ENCODE measurements around the gene FAS. TPM values are rescaled to one million over a fixed set of nuclear protein-coding genes. Genes with fewer than 3 reads are reported as not detected.

FAS gene
- total and polyA plus RNA-seq, 9 of the 15 experiments (the other 6 are each of a cell fraction or from before 2014, with no cell fraction given), result 0.08 to 0.62 (median 0.37) TPM

DNA sequence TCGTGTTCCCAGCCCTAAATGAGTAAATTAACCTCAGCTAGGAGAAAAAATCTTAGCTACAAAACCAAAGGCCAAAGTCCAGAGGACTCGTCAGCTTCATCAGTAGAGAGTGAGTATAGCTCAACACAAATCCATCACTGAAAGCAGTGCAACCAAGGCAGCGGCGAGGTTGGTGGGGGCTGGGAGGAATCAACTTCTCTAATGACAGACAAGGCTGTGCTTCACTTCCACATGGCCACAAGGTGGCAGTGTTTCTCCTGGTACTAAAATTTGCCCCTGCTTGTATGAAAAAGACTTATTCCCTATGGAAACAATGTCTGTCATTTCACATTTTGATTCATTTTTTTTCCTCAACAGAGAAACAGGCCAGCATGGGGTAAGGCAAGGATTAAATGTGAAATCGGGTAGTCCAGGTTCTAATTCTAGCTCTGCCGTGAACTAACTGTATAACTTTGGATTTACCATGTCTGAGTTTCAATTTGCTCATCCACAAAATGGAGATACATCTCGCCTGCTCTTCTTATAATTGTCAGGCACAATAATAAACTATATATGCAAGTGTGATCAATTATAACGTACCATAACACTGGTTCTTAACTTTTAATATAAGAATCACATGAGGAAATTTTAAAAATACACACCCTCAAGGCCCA, 39.3 kb downstream of the FAS start (continued):
- TF ChIP-seq, protein P1, sequence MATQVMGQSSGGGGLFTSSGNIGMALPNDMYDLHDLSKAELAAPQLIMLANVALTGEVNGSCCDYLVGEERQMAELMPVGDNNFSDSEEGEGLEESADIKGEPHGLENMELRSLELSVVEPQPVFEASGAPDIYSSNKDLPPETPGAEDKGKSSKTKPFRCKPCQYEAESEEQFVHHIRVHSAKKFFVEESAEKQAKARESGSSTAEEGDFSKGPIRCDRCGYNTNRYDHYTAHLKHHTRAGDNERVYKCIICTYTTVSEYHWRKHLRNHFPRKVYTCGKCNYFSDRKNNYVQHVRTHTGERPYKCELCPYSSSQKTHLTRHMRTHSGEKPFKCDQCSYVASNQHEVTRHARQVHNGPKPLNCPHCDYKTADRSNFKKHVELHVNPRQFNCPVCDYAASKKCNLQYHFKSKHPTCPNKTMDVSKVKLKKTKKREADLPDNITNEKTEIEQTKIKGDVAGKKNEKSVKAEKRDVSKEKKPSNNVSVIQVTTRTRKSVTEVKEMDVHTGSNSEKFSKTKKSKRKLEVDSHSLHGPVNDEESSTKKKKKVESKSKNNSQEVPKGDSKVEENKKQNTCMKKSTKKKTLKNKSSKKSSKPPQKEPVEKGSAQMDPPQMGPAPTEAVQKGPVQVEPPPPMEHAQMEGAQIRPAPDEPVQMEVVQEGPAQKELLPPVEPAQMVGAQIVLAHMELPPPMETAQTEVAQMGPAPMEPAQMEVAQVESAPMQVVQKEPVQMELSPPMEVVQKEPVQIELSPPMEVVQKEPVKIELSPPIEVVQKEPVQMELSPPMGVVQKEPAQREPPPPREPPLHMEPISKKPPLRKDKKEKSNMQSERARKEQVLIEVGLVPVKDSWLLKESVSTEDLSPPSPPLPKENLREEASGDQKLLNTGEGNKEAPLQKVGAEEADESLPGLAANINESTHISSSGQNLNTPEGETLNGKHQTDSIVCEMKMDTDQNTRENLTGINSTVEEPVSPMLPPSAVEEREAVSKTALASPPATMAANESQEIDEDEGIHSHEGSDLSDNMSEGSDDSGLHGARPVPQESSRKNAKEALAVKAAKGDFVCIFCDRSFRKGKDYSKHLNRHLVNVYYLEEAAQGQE (IDR thresholded peaks at IDR 0.05; ENCODE audit: borderline replicate concordance), result peak; percentile 57; the same call in 1 of the 2 replicates
- TF ChIP-seq, protein P1 (CRISPR knock-in tag; IDR thresholded peaks at IDR 0.05; ENCODE audit: low read depth), result no peak

Data from K562 (cell line).